ENCODE results near the gene PPP2R2C. TPM values are rescaled to one million over a fixed set of nuclear protein-coding genes. Genes with fewer than 3 reads are reported as not detected.

The PPP2R2C gene
- total and polyA plus RNA-seq, 2 of the 4 experiments (the other 2 are of a cell fraction) = 0.03 TPM; not detected in 1

GRCh38 chr4:6430927-6431326, 41.5 kb downstream of the PPP2R2C start:
- no peak overlapping the region for H3K23ac ChIP-seq (ENCODE audit: low read depth, low read length)
- in situ Hi-C loops (cut with MboI; ENCODE audit: low sequenced_read_pairs) (loop anchor here (25.0 kb wide), 1 partner anchor 394 kb away; no protein-coding TSS in a partner anchor), intact Hi-C loops (cut with micrococcal nuclease) (no loop called here), dilution Hi-C loops (cut with HindIII; ENCODE audit: low sequenced_read_pairs, unreplicated experiment) (no loop called here)
- H2BK120ac ChIP-seq (ENCODE audit: low read depth, low read length) = no peak overlapping the region
- no peaks in the 10 kb centered on the region for H3K9me1 ChIP-seq (ENCODE audit: insufficient read depth, low read length)
- no peak overlapping the region for H4K8ac ChIP-seq (ENCODE audit: low read depth in 2 of 2, low read length in 2 of 2)
- no TSS peak for BruUV-seq (replicated peaks)
- POLR2A ChIA-PET (ENCODE audit: unreplicated experiment) = no interaction called here
- H3K27ac ChIP-seq (ENCODE audit: insufficient read depth, low read length) = no peak overlapping the region
- WGBS, 2 experiments (ENCODE audit: extremely low coverage in 2 of 2, insufficient read length in 1 of 2) = 50% methylated on average over 1 of the region's 4 CpGs; no CpG with 5 or more reads in 1 of the 2 experiments
- H2AK9ac ChIP-seq (replicated peaks; ENCODE audit: low read depth, low read length, poor library complexity) = no peak overlapping the region
- TF ChIP-seq RAD21 (IDR thresholded peaks at IDR 0.05; ENCODE audit: low read length) (no peak), SMC3 (IDR thresholded peaks at IDR 0.05; ENCODE audit: low read depth, low read length) (no peak), NFE2L2 (IDR thresholded peaks at IDR 0.05; ENCODE audit: low read depth, low read length) (no peak), MAZ (IDR thresholded peaks at IDR 0.05; ENCODE audit: borderline replicate concordance, low read depth, low read length) (no peak)
- no peak overlapping the region for H3K4me2 ChIP-seq (ENCODE audit: low read depth, low read length)
- no peaks in the 10 kb centered on the region for H3K4me1 ChIP-seq (ENCODE audit: control insufficient read depth, insufficient read depth, low read length)
- no peak overlapping the region for H2BK5ac ChIP-seq (ENCODE audit: low read depth, low read length, poor library complexity, severe bottlenecking)
- H3K4ac ChIP-seq (ENCODE audit: low read depth, low read length) = no peak overlapping the region
- no peak overlapping the region for H3K9ac ChIP-seq (ENCODE audit: low read depth, low read length)
- no peak overlapping the region for H3K18ac ChIP-seq (ENCODE audit: low read depth, low read length)
- no peaks in the 10 kb centered on the region for H4K20me1 ChIP-seq (ENCODE audit: insufficient read depth, low read length)
- H2BK20ac ChIP-seq (ENCODE audit: low read depth, low read length) = no peak overlapping the region
- H4K91ac ChIP-seq (ENCODE audit: insufficient read depth, low read depth, low read length) = no peak overlapping the region
- CTCF ChIA-PET = no interaction called here
- no peak overlapping the region for H3K14ac ChIP-seq (replicated peaks; ENCODE audit: low read depth, low read length)
- ATAC-seq (ENCODE audit: low read depth) (no peak), DNase-seq (no peak)
- no peaks in the 10 kb centered on the region for H3K9me3 ChIP-seq (ENCODE audit: control insufficient read depth, insufficient read depth, low read length)
- no peaks in the 10 kb centered on the region for H3K79me1 ChIP-seq (ENCODE audit: low read depth in 1 of 2, low read length in 2 of 2)
- no peak overlapping the region for H2BK15ac ChIP-seq (ENCODE audit: low read depth, low read length)
- no peaks in the 10 kb centered on the region; the same call in 1 of the 2 replicates for H3K27me3 ChIP-seq (ENCODE audit: control insufficient read depth, insufficient read depth, low read length)
- H3K4me3 ChIP-seq (ENCODE audit: insufficient read depth, low read depth, low read length) = no peak overlapping the region
- H4K5ac ChIP-seq (ENCODE audit: low read depth, low read length) = no peak overlapping the region
- no peak overlapping the region for H3K56ac ChIP-seq (ENCODE audit: extremely low read depth, insufficient read depth, low read length)
- H2AFZ ChIP-seq (replicated peaks; ENCODE audit: low read length, poor library complexity) = no peak overlapping the region
- no peaks in the 10 kb centered on the region for H3K36me3 ChIP-seq (ENCODE audit: control insufficient read depth, insufficient read depth, low read length)
- H2AK5ac ChIP-seq (ENCODE audit: low read depth, low read length) = no peak overlapping the region

Data from IMR-90 (cell line).